Stimulated activated CD8-positive, alpha-beta memory T cell treated with anti-CD3 and anti-CD28 coated beads, Interleukin-4, amount 100 ng/mL, for 4 hours (primary cell): ENCODE measurements around the gene PPARGC1A.

ENCODE experiments used
- DNase-seq, 2 donors: peaks; one replicate each; pipeline ENCODE4 v3.0.0-alpha.2; 2020; ENCODE audit warnings: low read depth in 2 of 2, low spot score in 1 of 2

PPARGC1A gene

GRCh38 chr4:23911675-23912455 lies 22.0 kb upstream of the PPARGC1A start:
- no peak for DNase-seq

DNA sequence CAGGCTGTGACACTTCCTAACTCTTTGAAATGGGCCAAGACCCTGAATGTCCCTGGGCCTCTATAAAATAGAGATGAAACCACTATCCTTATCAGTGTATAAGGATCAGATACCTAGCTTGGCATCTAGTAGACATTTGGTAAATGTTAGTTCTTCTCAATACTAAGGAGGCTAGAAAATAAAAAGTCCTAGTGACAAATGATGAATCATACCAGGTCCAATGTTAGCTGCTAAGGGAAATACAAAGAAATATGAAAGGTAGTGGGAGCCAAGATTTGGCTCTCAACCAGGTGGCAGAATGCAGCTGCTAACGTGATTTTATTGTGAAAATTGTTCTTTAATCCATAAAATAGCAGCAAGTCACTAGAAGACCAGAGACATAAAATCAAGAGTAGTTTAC lies 19.8 kb upstream of the PPARGC1A start:
- DNase-seq = no peak

DNA sequence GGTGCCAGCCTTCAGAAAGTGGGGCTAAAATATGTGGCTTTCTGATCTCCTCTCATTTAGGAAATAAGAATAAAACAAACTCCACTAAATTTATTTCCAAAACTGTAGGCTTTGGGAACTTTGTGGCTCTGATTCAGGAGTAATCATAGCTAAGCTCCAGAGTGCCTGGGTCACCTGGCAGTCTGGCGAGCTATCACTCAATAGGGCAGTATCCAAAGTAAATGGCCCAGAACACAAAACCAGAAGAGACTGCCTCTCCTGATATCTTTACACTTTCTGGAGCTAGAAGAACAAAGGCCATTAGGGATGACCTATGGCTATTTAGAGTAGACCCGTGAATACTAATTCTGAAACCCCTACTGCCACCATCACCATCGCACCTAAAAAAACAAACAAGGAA lies 17.0 kb upstream of the PPARGC1A start:
- DNase-seq = no peak

- no peak for DNase-seq
These were observed 14.8 kb upstream of the PPARGC1A start for GRCh38 chr4:23904639-23905071.

GRCh38 chr4:23903859-23904438 lies 14.1 kb upstream of the PPARGC1A start:
- DNase-seq = no peak

GRCh38 chr4:23902222-23902804 lies 12.5 kb upstream of the PPARGC1A start:
- no peak for DNase-seq

GRCh38 chr4:23900636-23901035 lies 10.8 kb upstream of the PPARGC1A start:
- DNase-seq = no peak

DNA sequence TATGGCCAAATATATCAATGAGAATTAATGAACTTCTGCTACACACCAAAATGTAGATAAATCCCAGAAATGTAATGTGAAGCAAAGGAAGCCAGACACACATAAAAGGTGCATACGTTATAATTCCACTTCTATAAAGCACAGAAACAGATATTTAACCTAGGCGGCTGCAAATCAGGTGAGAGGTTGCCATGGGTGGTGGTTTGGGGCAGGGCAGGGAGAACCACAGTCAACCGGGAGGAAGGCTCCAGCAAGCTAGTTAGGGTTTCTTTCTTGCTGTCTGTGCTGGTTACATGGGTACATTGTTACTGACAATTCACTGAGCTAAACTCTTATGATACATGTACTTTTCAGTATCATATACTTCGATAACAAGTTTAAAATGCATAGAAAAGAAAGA lies 9.7 kb upstream of the PPARGC1A start:
- DNase-seq = no peak

DNA sequence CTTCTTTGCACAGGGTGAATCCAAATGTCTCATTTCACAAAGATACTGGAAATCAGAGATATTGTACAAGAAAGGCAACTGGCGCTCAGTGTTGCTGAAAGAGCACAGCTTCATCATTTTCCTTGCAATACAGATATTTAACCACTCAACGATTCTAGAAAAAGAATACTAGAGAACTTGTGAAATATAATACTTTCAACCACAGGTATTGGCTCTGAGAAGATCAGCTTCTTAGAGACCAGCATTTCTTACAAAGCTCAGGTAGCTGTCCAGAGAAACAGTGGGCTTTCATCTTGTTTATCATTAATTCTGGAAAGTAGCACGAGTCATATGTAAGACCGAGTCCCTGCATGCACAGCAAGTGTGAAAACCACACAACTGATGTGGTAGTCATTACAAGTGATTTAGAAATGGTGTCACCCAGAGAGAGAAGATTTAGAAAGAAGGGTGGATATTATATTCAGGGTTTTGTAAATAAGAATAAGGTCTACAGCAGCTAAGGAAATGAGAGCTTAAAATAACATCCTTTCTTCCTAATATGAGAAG lies 7.8 kb upstream of the PPARGC1A start:
- no peak for DNase-seq

DNA sequence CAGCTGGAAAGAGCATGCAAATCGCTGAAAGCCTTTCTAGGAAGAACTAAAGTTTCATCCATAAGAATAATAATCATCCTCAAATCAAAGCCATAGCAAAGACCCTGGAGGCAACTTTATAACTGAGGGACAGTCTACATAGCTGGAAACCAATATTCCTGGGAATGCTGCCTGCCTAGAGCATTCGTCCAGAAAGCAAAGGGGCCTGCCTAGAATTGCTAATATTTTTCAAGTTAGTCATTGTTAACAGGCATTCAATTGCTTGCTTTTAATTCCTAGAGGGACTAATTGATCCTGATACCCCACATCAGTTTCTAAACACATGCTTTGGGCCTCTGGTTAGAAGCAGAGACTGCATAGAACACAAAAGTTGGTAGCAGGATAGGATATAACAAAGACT lies 4.2 kb upstream of the PPARGC1A start:
- no peak for DNase-seq

- no peak for DNase-seq
These were observed 1.2 kb upstream of the PPARGC1A start for GRCh38 chr4:23891064-23891421.

- DNase-seq = no peak
These were observed 669 bp upstream of the PPARGC1A start for GRCh38 chr4:23890369-23891063.

DNA sequence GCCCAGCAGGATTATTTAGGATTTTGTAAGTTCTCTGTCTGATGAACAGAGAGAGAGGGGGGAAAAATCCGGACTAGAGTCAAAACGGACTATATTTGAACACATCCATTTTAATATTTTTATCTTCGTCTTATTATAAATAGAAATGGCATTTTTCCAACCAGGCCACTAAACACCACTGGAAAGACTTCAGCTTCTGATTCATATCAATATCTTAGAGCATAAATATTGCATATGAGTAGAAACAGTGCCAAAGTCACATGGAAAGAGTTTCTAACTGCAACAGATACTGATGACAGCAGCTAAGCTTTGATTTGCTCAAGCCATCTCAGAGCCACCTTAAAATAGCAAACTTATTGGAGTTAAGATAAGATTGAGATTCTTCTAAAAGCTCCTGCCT lies 456 bp downstream of the PPARGC1A start:
- DNase-seq = no peak

- no peak for DNase-seq
These were observed 1.2 kb downstream of the PPARGC1A start for GRCh38 chr4:23888421-23889319.

DNA sequence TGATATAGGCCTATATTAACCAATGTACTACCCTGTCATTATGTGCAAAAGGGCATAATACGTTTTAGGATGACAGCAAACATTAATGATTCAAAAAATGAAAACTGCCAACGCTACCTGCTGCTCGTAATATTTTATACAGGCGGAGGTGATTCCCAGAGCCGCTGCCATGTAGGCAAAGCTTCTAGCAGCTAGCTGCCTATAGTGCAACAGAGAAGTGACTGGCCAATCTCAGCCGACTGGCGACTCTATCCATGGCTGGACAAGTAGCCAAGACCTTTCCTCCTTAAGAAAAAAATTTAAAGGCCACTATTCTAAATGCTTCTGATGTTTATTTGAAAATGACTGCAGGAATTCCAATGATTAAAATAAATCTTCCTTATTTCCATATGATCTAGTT lies 1.9 kb downstream of the PPARGC1A start:
- no peak for DNase-seq

- no peak for DNase-seq
These were observed 2.7 kb downstream of the PPARGC1A start for GRCh38 chr4:23887173-23887572.

DNA sequence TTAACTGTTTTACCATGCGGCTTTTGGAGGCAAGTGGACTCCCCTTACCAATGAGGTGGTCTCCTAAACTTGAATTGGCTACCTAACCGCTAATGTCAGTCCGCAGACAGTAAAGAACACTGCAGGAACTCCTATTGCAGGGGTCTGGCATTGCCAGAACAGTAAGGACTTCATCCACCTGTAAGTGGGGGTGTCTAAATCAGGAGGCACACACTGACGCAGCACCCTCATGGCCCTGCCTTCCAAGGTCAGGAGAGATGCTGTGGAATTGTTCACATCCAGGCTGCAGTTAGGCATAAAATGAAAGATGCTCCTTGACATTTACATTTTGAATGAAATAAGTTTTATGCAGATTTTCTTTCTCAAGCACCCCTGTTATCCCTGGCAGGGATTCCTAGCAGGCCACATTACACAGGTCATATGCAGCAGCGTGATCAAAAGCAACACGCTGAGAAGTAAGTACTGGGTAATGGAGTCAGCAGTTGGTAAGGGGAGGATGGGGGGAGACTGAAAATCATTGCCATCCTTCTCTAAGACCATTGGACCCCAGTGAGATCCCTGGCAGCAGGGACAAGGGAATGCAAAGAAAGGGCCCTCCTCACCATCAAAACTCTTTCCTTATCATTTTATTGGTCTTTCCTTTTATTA lies 3.8 kb downstream of the PPARGC1A start:
- no peak for DNase-seq

DNA sequence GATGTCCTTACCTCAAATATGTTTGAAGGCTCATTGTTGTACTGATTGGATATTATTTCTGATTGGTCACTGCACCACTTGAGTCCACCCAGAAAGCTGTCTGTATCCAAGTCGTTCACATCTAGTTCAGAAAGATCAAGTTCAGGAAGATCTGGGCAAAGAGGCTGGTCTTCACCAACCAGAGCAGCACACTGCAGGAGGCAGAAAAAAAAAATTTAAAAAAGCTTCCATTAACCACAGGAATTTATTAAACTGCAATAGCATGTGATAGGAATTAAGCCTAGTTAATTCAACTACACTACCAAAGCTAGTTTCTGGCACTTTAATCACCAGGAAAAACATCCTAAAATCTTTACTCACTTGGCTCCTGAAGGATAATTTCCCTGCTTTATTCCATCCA lies 5.1 kb downstream of the PPARGC1A start:
- no peak for DNase-seq

DNA sequence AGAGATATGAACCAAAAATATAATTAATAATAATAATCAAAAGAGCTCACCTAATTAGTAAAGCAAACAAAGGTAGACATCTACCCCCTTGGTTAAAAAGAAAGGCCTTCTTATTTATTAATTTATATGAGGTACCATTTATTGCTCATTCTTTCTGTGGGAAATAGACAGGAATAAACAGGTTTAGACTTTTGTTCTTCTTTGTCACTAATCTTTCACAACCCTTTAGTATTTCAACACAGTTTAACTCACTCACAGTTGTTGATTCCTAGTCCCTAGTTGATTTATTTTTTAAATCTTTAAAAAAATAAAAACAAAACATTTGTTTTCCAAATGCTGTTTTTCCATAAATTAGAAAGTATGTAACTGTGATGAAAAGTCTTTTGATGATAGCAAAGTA lies 5.6 kb downstream of the PPARGC1A start:
- no peak for DNase-seq

DNA sequence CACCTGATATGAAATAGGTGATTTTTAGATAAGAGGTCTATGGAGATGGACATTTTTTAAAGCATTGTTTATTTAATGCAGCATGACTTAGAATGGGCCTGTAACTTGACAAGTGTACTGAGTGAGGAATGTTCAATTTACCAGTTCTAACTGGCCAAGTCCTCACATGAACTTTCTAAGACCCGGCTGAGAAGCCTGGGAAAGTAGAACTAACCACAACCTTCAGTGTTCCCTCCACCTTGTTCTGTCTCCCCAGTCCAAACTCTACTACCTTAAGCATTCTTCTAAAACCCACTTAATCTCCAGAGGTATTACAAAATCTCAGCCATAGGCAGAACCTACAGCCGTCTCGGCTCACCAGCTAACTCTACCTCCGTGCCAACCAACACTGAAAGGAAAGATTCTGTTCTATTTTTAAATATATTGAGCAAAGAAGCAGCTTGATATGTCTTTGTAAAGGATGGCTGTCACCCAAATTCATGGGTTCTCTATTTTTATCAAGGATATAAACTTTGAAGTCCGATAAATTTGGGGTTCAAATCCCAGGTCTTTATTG lies 6.8 kb downstream of the PPARGC1A start:
- DNase-seq = no peak
